Measurements from ENCODE around the gene ICAM1.
"Not testable (repeated sequence)": the region's sequence is repeated elsewhere in the genome, so short reads cannot be mapped to it uniquely, and the experiment has no call there.

The ICAM1 gene

DNA sequence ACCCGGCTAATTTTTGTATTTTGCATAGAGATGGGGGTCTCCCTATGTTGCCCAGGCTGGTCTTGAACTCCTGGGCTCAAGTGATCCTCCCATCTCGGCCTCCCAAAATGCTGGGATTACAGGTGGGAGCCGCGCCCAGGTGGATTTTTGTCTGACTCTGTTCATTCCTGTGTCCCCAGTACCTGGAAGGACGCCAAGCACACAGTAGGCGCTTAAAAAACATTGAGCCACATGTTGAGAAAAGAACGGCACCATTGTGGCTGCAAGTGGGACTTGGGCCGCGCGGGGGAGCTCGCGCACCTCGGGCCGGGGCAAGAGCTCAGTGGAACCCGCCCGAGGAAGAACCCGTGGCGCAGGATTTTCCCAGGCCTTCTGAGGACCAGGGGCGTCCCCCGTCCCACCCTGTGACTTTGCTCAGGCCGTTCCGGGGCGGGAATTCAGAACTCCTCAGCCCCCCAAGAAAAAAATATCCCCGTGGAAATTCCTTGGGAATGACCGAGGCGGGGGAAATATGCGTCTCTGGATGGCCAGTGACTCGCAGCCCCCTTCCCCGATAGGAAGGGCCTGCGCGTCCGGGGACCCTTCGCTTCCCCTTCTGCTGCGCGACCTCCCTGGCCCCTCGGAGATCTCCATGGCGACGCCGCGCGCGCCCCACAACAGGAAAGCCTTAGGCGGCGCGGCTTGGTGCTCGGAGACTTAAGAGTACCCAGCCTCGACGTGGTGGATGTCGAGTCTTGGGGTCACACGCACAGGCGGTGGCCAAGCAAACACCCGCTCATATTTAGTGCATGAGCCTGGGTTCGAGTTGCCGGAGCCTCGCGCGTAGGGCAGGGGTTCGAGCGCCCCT, 1.4 kb upstream of the ICAM1 start:
- DNase-seq (ENCODE audit: low read depth, low spot score), result peak; percentile 62
- peak overlapping the region; percentile 48 for H3K4me3 ChIP-seq (ENCODE audit: low read length)

DNA sequence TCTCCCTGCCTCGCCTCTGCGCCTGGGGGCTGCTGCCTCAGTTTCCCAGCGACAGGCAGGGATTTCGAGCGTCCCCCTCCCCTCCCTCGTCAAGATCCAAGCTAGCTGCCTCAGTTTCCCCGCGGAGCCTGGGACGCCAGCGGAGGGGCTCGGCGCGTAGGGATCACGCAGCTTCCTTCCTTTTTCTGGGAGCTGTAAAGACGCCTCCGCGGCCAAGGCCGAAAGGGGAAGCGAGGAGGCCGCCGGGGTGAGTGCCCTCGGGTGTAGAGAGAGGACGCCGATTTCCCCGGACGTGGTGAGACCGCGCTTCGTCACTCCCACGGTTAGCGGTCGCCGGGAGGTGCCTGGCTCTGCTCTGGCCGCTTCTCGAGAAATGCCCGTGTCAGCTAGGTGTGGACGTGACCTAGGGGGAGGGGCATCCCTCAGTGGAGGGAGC, 722 bp upstream of the ICAM1 start:
- no peak for DNase-seq (ENCODE audit: low read depth, low spot score)
- peak overlapping the region; percentile 48 for H3K4me3 ChIP-seq (ENCODE audit: low read length)

DNA sequence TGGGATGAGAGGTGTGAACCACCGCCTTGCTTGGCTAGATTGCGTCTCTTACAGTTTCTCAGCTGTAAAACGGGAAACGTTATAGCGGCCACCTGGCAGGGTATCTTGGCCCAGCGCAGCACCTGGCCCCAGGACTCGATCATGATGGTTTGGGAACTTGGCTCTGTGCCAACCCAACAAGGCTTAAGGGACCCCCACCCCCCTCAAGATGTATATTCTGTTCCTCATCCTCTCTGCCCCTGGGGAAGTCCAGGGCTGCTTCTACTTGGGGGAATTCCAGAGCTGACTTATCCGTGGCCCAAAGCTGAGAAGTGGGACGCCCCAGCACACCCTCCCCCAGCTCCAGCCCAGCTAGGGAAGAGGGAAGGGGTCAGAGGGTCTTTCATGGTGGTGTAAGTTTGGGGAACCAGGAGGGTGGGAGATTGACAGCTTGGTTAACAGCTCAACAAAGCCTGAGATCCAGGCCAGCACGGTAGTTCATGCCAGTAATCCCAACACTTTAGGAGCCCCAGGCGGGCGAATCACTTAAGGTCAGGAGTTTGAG, 695 bp downstream of the ICAM1 start:
- no peak overlapping the region for H3K4me3 ChIP-seq (ENCODE audit: low read length)
- DNase-seq (ENCODE audit: low read depth, low spot score), result no peak

DNA sequence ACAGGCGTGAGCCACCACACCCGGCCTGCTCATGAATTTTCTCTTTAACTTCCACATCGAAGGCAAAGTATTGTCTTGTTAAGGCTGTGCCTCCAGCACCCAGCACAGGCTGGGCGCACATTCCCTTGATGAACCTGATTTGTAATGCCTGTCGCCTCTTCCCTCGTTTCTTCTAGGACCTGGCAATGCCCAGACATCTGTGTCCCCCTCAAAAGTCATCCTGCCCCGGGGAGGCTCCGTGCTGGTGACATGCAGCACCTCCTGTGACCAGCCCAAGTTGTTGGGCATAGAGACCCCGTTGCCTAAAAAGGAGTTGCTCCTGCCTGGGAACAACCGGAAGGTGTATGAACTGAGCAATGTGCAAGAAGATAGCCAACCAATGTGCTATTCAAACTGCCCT, 3.7 kb downstream of the ICAM1 start:
- no peak for DNase-seq (ENCODE audit: low read depth, low spot score)
- H3K4me3 ChIP-seq (ENCODE audit: low read length), result no peak overlapping the region

DNA sequence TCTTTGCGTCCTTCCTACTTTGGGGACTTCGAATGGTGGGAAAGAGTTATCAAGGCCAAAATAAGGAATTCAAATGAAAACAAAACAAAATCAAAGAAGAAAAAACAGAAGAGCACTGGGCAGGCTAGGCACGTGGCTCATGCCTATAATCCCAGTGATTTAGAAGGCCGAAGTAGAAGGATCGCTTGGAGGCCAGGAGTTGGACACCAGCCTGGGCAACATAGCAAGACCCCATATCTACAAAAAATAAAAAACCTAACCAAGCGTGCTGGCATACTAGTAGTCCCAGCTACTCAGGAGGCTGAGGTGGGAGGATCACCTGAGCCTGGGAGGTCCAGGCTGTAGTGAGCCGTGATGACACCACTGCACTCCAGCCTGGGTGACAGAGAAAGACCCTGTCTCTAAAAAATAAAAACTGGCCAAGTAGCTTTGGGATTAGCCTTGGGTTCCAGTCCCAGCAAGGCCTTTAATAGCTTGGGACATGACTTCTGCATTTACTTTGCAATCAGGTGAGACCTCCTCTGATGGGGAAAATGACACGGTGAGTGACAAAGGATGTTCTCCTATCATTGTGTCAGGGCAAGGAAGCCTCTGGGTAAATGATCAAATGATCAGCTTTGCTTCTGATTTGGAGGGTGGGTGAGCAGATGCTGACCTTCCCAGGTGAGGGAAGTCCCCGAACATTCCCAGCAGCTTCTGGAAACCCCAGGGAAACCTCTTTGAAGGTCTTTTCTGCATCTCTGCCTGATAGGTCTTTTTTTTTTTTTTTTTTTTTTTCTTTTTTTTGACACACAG, 7.1 kb downstream of the ICAM1 start:
- no peak overlapping the region for H3K4me3 ChIP-seq (ENCODE audit: low read length)
- no peak for DNase-seq (ENCODE audit: low read depth, low spot score)

DNA sequence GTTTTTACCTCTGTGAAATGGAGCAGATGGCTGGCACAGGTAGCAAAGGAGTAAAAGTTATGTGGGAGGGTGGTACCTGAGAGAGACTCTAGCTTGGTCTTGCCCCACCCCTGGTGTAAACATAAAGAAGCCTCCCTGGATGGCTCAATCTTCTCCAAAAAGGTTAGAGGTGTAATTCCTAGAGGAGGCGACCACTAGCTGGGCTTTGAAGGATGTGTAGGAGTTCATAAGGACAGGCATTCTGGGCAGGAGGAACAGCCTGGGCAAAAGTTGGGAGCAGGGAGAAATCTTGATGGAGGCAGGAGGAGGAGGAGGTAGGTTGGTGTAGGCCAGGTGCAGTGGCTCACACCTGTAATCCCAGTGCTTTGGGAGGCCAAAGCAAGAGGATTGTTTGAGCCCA, 8.0 kb downstream of the ICAM1 start:
- DNase-seq (ENCODE audit: low read depth, low spot score), result no peak

DNA sequence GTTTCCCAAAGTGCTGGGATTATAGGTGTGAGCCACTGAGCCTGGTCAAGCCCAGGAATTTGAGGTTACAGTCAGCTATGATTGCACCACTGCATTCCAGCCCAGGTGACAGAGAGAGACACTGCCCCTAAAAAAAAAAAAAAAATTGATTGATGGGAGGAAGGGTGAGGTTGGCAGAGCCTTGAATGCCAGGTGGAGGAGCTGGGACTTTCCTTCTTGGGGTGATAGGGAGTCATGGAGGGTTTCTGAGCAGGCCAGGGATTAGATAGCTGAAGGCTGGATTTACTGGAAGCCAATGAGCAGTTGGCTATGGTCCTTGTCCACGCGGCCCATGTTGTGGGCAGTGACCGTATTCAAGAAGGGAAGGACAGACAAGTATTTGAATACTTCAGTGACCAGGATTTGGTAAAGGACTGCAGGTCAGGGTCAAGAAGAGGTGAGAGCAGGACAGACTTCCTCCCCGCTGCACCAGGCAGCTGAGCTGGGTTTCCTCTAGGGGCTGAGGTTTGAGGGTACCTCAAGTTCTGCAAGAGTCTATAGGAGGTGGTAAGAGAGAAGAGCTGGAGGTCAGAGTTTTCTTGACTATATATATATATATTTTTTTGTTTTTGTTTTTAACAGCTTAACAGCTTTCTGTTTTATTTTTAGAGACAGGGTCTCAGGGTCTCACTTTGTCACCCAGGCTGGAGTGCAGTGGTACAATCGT, 9.0 kb downstream of the ICAM1 start:
- H3K4me3 ChIP-seq (ENCODE audit: low read length), result no peak overlapping the region
- no peak for DNase-seq (ENCODE audit: low read depth, low spot score)

More for the DNA sequence above, 8.0 kb downstream of the ICAM1 start:
- H3K4me3 ChIP-seq (ENCODE audit: low read length), result no peak overlapping the region

DNA sequence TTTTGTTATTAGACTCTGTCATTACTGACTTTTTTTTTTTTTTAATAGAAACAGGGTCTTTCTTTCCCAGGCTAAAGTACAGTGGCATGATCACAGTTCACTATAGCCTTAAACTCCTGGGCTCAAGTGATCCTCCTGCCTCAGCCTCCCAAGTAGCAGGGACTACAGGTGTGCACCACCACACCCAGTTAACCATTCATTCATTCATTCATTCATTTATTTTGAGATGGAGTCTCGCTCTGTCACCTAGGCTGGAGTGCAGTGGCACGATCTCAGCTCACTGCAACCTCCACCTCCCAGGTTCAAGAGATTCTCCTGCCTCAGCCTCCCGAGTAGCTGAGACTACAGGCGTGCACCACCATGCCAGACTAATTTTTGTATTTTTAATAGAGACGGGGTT, 11.1 kb downstream of the ICAM1 start:
- not testable (repeated sequence) for DNase-seq (ENCODE audit: low read depth, low spot score); H3K4me3 ChIP-seq (ENCODE audit: low read length)

DNA sequence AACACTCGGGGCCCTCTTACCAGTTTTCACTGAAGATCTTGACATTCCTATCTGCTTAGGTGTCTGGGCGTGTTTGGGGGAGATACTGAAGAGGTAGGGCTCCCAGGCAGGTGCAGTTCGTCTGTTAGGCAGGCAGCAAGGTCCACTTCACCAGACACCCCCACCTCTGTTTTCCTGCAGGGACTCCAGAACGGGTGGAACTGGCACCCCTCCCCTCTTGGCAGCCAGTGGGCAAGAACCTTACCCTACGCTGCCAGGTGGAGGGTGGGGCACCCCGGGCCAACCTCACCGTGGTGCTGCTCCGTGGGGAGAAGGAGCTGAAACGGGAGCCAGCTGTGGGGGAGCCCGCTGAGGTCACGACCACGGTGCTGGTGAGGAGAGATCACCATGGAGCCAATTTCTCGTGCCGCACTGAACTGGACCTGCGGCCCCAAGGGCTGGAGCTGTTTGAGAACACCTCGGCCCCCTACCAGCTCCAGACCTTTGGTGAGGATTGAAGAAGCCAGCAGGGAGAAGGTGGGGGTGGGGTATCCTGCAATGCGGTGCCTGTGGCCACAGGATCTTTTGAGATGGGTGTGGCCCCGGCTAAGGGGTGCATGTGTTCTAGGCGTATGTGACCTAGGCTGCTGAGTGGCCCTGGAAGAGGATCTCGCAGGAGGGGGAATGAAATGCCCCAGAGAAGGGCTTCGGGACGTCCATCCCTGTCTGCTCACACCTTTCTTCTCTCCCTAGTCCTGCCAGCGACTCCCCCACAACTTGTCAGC, 12.6 kb downstream of the ICAM1 start:
- no peak for DNase-seq (ENCODE audit: low read depth, low spot score)
- no peak overlapping the region for H3K4me3 ChIP-seq (ENCODE audit: low read length)

DNA sequence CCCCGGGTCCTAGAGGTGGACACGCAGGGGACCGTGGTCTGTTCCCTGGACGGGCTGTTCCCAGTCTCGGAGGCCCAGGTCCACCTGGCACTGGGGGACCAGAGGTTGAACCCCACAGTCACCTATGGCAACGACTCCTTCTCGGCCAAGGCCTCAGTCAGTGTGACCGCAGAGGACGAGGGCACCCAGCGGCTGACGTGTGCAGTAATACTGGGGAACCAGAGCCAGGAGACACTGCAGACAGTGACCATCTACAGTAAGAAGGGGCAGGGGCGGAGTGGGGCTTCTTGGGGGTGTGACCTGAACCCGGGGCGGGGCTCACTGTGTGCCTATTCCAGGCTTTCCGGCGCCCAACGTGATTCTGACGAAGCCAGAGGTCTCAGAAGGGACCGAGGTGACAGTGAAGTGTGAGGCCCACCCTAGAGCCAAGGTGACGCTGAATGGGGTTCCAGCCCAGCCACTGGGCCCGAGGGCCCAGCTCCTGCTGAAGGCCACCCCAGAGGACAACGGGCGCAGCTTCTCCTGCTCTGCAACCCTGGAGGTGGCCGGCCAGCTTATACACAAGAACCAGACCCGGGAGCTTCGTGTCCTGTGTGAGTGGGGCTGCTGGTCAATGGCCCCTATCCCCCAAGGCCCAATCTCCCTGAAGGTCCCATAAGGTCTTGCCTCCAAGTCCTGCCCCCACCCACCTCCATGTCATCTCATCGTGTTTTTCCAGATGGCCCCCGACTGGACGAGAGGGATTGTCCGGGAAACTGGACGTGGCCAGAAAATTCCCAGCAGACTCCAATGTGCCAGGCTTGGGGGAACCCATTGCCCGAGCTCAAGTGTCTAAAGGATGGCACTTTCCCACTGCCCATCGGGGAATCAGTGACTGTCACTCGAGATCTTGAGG, 13.4 kb downstream of the ICAM1 start:
- H3K4me3 ChIP-seq (ENCODE audit: low read length), result no peak overlapping the region
- DNase-seq (ENCODE audit: low read depth, low spot score), result no peak

DNA sequence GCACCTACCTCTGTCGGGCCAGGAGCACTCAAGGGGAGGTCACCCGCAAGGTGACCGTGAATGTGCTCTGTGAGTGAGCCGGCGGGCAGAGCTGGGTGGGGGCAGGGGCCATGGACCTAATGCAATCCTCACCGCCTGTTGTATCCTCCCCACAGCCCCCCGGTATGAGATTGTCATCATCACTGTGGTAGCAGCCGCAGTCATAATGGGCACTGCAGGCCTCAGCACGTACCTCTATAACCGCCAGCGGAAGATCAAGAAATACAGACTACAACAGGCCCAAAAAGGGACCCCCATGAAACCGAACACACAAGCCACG, 14.0 kb downstream of the ICAM1 start:
- H3K4me3 ChIP-seq (ENCODE audit: low read length), result no peak overlapping the region
- DNase-seq (ENCODE audit: low read depth, low spot score), result no peak

DNA sequence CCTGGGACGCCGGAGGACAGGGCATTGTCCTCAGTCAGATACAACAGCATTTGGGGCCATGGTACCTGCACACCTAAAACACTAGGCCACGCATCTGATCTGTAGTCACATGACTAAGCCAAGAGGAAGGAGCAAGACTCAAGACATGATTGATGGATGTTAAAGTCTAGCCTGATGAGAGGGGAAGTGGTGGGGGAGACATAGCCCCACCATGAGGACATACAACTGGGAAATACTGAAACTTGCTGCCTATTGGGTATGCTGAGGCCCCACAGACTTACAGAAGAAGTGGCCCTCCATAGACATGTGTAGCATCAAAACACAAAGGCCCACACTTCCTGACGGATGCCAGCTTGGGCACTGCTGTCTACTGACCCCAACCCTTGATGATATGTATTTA, 14.5 kb downstream of the ICAM1 start:
- DNase-seq (ENCODE audit: low read depth, low spot score), result no peak
- no peak overlapping the region for H3K4me3 ChIP-seq (ENCODE audit: low read length)

DNA sequence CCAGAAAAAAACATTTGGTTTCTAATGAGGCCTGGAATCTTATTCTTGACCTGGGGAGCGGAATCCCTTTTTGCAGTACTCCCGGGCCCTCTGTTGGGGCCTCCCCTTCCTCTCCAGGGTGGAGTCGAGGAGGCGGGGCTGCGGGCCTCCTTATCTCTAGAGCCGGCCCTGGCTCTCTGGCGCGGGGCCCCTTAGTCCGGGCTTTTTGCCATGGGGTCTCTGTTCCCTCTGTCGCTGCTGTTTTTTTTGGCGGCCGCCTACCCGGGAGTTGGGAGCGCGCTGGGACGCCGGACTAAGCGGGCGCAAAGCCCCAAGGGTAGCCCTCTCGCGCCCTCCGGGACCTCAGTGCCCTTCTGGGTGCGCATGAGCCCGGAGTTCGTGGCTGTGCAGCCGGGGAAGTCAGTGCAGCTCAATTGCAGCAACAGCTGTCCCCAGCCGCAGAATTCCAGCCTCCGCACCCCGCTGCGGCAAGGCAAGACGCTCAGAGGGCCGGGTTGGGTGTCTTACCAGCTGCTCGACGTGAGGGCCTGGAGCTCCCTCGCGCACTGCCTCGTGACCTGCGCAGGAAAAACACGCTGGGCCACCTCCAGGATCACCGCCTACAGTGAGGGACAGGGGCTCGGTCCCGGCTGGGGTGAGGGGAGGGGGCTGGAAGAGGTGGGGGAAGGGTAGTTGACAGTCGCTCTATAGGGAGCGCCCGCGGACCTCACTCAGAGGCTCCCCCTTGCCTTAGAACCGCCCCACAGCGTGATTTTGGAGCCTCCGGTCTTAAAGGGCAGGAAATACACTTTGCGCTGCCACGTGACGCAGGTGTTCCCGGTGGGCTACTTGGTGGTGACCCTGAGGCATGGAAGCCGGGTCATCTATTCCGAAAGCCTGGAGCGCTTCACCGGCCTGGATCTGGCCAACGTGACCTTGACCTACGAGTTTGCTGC, 16.1 kb downstream of the ICAM1 start, which contains the start of gene ICAM4:
ICAM4 (plus strand) TSS at position 153 of the 935 bp plus-strand sequence; CDS start at position 211, 58 bp downstream.
- H3K4me3 ChIP-seq (ENCODE audit: low read length), result peak within 1 kb of the TSS; percentile 66
- peak; percentile 52 for DNase-seq (ENCODE audit: low read depth, low spot score)

DNA sequence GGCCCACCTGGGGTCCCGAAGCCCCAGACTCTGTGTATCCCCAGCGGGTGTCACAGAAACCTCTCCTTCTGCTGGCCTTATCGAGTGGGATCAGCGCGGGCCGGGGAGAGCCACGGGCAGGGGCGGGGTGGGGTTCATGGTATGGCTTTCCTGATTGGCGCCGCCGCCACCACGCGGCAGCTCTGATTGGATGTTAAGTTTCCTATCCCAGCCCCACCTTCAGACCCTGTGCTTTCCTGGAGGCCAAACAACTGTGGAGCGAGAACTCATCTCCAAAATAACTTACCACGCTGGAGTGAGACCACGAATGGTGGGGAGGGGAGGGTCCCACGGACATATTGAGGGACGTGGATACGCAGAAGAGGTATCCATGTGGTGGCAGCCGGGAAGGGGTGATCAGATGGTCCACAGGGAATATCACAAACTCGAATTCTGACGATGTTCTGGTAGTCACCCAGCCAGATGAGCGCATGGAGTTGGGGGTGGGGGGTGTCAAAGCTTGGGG, 17.8 kb downstream of the ICAM1 start:
- peak overlapping the region; percentile 57 for H3K4me3 ChIP-seq (ENCODE audit: low read length)
- DNase-seq (ENCODE audit: low read depth, low spot score), result peak; percentile 78

DNA sequence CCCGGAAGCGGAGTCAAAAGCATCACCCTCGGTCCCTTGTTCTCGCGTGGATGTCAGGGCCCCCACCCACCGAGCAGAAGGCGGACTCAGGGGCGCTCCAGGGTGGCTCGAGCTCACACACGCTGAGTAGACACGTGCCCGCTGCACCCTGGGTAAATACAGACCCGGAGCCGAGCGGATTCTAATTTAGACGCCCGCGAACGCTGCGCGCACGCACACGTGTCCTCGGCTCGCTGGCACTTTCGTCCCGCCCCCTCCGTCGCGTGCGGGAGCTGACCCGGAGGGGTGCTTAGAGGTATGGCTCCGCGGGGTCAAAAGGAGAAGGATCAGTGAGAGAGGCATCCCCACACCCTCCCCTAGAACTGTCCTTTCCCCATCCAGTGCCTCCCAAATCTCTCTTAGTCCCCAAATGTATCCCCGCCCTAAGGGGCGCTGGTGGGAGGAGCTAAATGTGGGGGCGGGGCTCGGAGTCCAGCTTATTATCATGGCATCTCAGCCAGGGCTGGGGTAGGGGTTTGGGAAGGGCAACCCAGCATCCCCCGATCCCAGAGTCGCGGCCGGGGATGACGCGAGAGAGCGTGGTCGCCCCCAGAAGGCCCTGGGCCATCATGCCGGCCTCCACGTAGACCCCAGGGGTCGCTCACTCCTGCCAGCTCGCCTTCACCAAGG, 18.4 kb downstream of the ICAM1 start:
- H3K4me3 ChIP-seq (ENCODE audit: low read length), result peak overlapping the region; percentile 57
- DNase-seq (ENCODE audit: low read depth, low spot score), result peak; percentile 64

DNA sequence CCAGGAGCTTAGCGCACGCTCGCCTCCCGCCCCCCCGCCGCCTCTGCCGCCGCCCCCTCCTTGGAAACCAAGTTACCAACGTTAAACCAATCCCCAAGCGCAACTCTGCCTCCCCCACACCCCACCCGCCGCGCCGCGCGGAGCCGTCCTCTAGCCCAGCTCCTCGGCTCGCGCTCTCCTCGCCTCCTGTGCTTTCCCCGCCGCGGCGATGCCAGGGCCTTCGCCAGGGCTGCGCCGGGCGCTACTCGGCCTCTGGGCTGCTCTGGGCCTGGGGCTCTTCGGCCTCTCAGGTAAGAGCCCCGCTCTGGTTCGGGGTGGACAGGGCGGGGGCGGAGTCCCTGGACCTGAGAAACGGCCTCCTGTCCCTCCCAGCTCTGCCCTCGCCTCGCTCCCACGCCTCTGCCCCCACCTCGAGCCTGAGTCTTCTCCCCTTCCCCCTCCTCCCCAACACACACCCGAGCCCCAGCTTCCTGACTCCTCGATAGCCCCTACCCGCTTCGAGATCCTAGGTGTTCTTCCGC, 19.0 kb downstream of the ICAM1 start, which contains the start of gene ICAM5:
ICAM5 (plus strand) TSS at position 117 of the 521 bp plus-strand sequence; CDS start at position 209, 92 bp downstream.
- H3K4me3 ChIP-seq (ENCODE audit: low read length), result peak within 1 kb of the TSS; percentile 57
- no peak for DNase-seq (ENCODE audit: low read depth, low spot score)

Measured in Jurkat, Clone E6-1 (cell line).